ENCODE measurements around the gene ZFP69.
"Not testable (repeated sequence)": the region's sequence is repeated elsewhere in the genome, so short reads cannot be mapped to it uniquely, and the experiment has no call there.

Gene ZFP69

GRCh38 chr1:40476924-40477677 is at the start of gene ZFP69:
Gene ZFP69, plus strand, starts transcription at chr1:40477290. Its CDS starts 2,072 bp downstream, at chr1:40479362.
- peak; percentile 94 for DNase-seq (ENCODE audit: low spot score)

- no peak for DNase-seq (ENCODE audit: low spot score)
These were observed 45.7 kb upstream of the ZFP69 start for GRCh38 chr1:40431385-40431784.

GRCh38 chr1:40432644-40433390 is 44.3 kb upstream of the ZFP69 start:
- DNase-seq (ENCODE audit: low spot score): no peak

- DNase-seq (ENCODE audit: low spot score): peak; percentile 12
These were observed 41.6 kb upstream of the ZFP69 start for GRCh38 chr1:40435471-40435870.

- DNase-seq (ENCODE audit: low spot score): peak; percentile 10
These were observed 41.2 kb upstream of the ZFP69 start for GRCh38 chr1:40435876-40436275.

- peak; percentile 51 for DNase-seq (ENCODE audit: low spot score)
These were observed 38.6 kb upstream of the ZFP69 start for GRCh38 chr1:40438391-40439015.

- DNase-seq (ENCODE audit: low spot score): no peak
These were observed 37.8 kb upstream of the ZFP69 start for GRCh38 chr1:40439247-40439646.

GRCh38 chr1:40449684-40450494 is 27.2 kb upstream of the ZFP69 start, which contains the start of gene ZFP69B:
Gene ZFP69B, plus strand, starts transcription at chr1:40450476. Its CDS starts 486 bp downstream, at chr1:40450962.
- peak; percentile 99 for DNase-seq (ENCODE audit: low spot score)

GRCh38 chr1:40450495-40451237 is 26.4 kb upstream of the ZFP69 start:
- DNase-seq (ENCODE audit: low spot score): peak; percentile 32

GRCh38 chr1:40451238-40451585 is 25.9 kb upstream of the ZFP69 start:
- no peak for DNase-seq (ENCODE audit: low spot score)

GRCh38 chr1:40454873-40455272 is 22.2 kb upstream of the ZFP69 start:
- no peak for DNase-seq (ENCODE audit: low spot score)

GRCh38 chr1:40462956-40463590 is 14.0 kb upstream of the ZFP69 start:
- no peak for DNase-seq (ENCODE audit: low spot score)

GRCh38 chr1:40469327-40469726 is 7.8 kb upstream of the ZFP69 start:
- no peak for DNase-seq (ENCODE audit: low spot score)

GRCh38 chr1:40475268-40475667 is 1.8 kb upstream of the ZFP69 start:
- DNase-seq (ENCODE audit: low spot score): no peak

GRCh38 chr1:40477678-40478053 is 576 bp downstream of the ZFP69 start:
- DNase-seq (ENCODE audit: low spot score): peak; percentile 26

GRCh38 chr1:40478276-40478675 is 1.2 kb downstream of the ZFP69 start:
- DNase-seq (ENCODE audit: low spot score): peak; percentile 12

- DNase-seq (ENCODE audit: low spot score): no peak
These were observed 2.1 kb downstream of the ZFP69 start for GRCh38 chr1:40479156-40479555.

- no peak for DNase-seq (ENCODE audit: low spot score)
These were observed 18.3 kb downstream of the ZFP69 start for GRCh38 chr1:40495315-40495903.

GRCh38 chr1:40502651-40503050 is 25.6 kb downstream of the ZFP69 start:
- DNase-seq (ENCODE audit: low spot score): not testable (repeated sequence)

- DNase-seq (ENCODE audit: low spot score): no peak
These were observed 30.9 kb downstream of the ZFP69 start for GRCh38 chr1:40507973-40508372.

All from AG08396 (cell line).